ENCODE results near the gene ADGRD1. TPM values are rescaled to one million over a fixed set of nuclear protein-coding genes. Genes with fewer than 3 reads are reported as not detected.

Gene ADGRD1
- total and polyA plus RNA-seq, 2 of the 8 experiments (the other 6 are each of a cell fraction or from before 2014, with no cell fraction given): 0.36 to 0.48 TPM

- H2BK5ac ChIP-seq (ENCODE audit: low read depth, low read length): no peak overlapping the region
- H3K9ac ChIP-seq (replicated peaks in 1 of 4; ENCODE audit: extremely low read depth in 1 of 4, low read depth in 3 of 4, low read length in 3 of 4): no peak overlapping the region
- no peak overlapping the region for H3K4me3 ChIP-seq (ENCODE audit: extremely low read depth in 1 of 4, insufficient read depth in 2 of 4, low read depth in 3 of 4, low read length in 4 of 4)
- peaks cover 0 to 2% (median 0%) of the 10 kb centered on the region in 4 experiments; a peak in 1 of 7 replicates for H3K27me3 ChIP-seq (replicated peaks in 1 of 4; ENCODE audit: control insufficient read depth in 3 of 4, extremely low read depth in 1 of 4, insufficient read depth in 3 of 4, low read length in 3 of 4)
- 91% methylated on average over 5 of the region's 6 CpGs; no CpG with 5 or more reads in 1 of the 2 experiments for WGBS, 2 experiments (ENCODE audit: extremely low coverage in 1 of 2, insufficient coverage in 1 of 2, insufficient read length in 1 of 2, insufficient replicate concordance in 2 of 2, low coverage in 1 of 2, low lambda C conversion rate in 2 of 2, missing lambda C conversion rate in 1 of 2)
- CTCF ChIA-PET (ENCODE audit: partially characterized antibody): interaction anchor here (1.0 to 3.3 kb wide), 3 partner anchors 12 to 31 kb away, joined by 3 to 25 read pairs (median 16); no protein-coding TSS in a partner anchor
- H4K91ac ChIP-seq (replicated peaks; ENCODE audit: insufficient read length, low read length): no peak overlapping the region
- no peak overlapping the region for H2BK20ac ChIP-seq (ENCODE audit: low read length)
- H2BK12ac ChIP-seq (ENCODE audit: low read depth, low read length): no peak overlapping the region
- no peak overlapping the region for H3K4ac ChIP-seq (replicated peaks; ENCODE audit: insufficient read length, low read depth, low read length)
- H3K56ac ChIP-seq (replicated peaks; ENCODE audit: insufficient read length, low read depth, low read length): no peak overlapping the region
- no peak for DNase-seq (ENCODE audit: low read depth in 1 of 2, low spot score in 2 of 2)
- no peak overlapping the region for H3K14ac ChIP-seq (ENCODE audit: insufficient read length)
- no peaks in the 10 kb centered on the region for H3K79me2 ChIP-seq (ENCODE audit: control insufficient read depth in 1 of 2, insufficient read depth in 2 of 2, low read length in 2 of 2)
- no peak overlapping the region for H3K18ac ChIP-seq (ENCODE audit: extremely low read depth, low read length)
- TF ChIP-seq CREB1 (IDR thresholded peaks at IDR 0.05) (no peak), SIX5 (IDR thresholded peaks at IDR 0.05; ENCODE audit: low read depth, low read length) (no peak), USF2 (IDR thresholded peaks at IDR 0.05; ENCODE audit: low read length) (no peak), BRCA1 (IDR thresholded peaks at IDR 0.05; ENCODE audit: low read depth, low read length) (no peak), TEAD4 (IDR thresholded peaks at IDR 0.05; ENCODE audit: low read depth, low read length) (no peak)
- no peak overlapping the region for H3K27ac ChIP-seq (ENCODE audit: low read depth, low read length)
- H2AK5ac ChIP-seq (ENCODE audit: low read depth, low read length): no peak overlapping the region
- POLR2A ChIA-PET (ENCODE audit: partially characterized antibody): no interaction called here
- no peaks in the 10 kb centered on the region for H3K79me1 ChIP-seq (ENCODE audit: low read depth, low read length)
- peaks cover 0 to 5% (median 2%) of the 10 kb centered on the region in 4 experiments; a peak in 1 of 7 replicates for H3K4me1 ChIP-seq (replicated peaks in 1 of 4; ENCODE audit: control insufficient read depth in 3 of 4, insufficient read depth in 4 of 4, low read length in 3 of 4)
- H3K23ac ChIP-seq (ENCODE audit: insufficient read length): no peak overlapping the region
- no peak overlapping the region for H4K5ac ChIP-seq (ENCODE audit: insufficient read length, low read depth, low read length)
- H2BK15ac ChIP-seq (ENCODE audit: low read length): no peak overlapping the region
- H2AFZ ChIP-seq (ENCODE audit: low read length): no peak overlapping the region
- no peak overlapping the region for H4K8ac ChIP-seq (ENCODE audit: extremely low read depth, insufficient read depth, low read length)
- H4K20me1 ChIP-seq (replicated peaks in 1 of 2; ENCODE audit: control insufficient read depth in 1 of 2, insufficient read depth in 2 of 2, low read length in 2 of 2): no peaks in the 10 kb centered on the region
- H3K23me2 ChIP-seq (ENCODE audit: low read depth, low read length): no peaks in the 10 kb centered on the region; the same call in 1 of the 2 replicates
- H3K36me3 ChIP-seq (ENCODE audit: control insufficient read depth in 2 of 4, insufficient read depth in 4 of 4, low read length in 3 of 4): no peaks in the 10 kb centered on the region
- no peak overlapping the region for H2BK120ac ChIP-seq (replicated peaks; ENCODE audit: low read depth, low read length)
- no peak overlapping the region for H3K4me2 ChIP-seq (ENCODE audit: insufficient read depth in 1 of 2, low read depth in 2 of 2, low read length in 2 of 2)
- no peak for FAIRE-seq
- no peaks in the 10 kb centered on the region; a peak in 1 of 4 replicates for H3K9me3 ChIP-seq (ENCODE audit: insufficient read depth in 2 of 2, low read depth in 1 of 2, low read length in 1 of 2)
Measured at GRCh38 chr12:131128556-131128955, 174.8 kb downstream of the ADGRD1 start.

Measured in H1 (cell line).